ENCODE measurements around the gene DUSP3.

DNA sequence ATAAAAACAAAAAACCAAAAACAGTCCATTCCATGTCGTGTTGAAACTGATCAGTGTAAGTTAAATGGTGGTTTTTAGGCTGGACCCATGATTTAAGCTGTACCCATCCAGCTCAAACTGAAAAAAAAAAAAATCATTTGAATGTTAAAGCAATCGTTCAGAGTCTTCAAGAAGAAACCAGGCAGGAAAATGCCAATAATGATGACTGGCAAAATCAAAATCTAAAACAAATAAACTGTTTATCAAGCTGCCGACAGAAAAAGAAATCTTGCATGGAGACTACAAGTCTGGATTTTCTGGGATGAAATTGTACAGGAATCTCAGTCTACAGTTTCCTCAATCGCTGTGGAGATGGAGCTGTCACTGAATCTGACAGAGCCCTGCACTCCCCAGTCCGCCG lies 60.9 kb downstream of the DUSP3 start:
- TF ChIP-seq, protein P1, sequence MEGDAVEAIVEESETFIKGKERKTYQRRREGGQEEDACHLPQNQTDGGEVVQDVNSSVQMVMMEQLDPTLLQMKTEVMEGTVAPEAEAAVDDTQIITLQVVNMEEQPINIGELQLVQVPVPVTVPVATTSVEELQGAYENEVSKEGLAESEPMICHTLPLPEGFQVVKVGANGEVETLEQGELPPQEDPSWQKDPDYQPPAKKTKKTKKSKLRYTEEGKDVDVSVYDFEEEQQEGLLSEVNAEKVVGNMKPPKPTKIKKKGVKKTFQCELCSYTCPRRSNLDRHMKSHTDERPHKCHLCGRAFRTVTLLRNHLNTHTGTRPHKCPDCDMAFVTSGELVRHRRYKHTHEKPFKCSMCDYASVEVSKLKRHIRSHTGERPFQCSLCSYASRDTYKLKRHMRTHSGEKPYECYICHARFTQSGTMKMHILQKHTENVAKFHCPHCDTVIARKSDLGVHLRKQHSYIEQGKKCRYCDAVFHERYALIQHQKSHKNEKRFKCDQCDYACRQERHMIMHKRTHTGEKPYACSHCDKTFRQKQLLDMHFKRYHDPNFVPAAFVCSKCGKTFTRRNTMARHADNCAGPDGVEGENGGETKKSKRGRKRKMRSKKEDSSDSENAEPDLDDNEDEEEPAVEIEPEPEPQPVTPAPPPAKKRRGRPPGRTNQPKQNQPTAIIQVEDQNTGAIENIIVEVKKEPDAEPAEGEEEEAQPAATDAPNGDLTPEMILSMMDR (IDR thresholded peaks at IDR 0.05) = no peak
- no peak for TF ChIP-seq POLR2A (IDR thresholded peaks at IDR 0.05)

All from esophagus squamous epithelium (tissue), 4 donors.